Fibroblast of peridontal ligament (primary cell): ENCODE measurements around the gene VPS45.

Experiments used
- DNase-seq: peaks from one replicate; pipeline ENCODE4 v3.0.0-alpha.2; 2010; ENCODE audit errors: extremely low read depth

VPS45 gene

GRCh38 chr1:150073516-150073915 is 5.9 kb downstream of the VPS45 start:
- DNase-seq, result no peak

GRCh38 chr1:150076066-150076465 is 8.5 kb downstream of the VPS45 start:
- peak; percentile 23 for DNase-seq

- DNase-seq, result no peak
Observed at GRCh38 chr1:150076985-150077384, 9.4 kb downstream of the VPS45 start.

GRCh38 chr1:150080784-150081183 is 13.2 kb downstream of the VPS45 start:
- no peak for DNase-seq

GRCh38 chr1:150082494-150082893 is 14.9 kb downstream of the VPS45 start:
- DNase-seq, result no peak

GRCh38 chr1:150083907-150084306 is 16.3 kb downstream of the VPS45 start:
- DNase-seq, result no peak

GRCh38 chr1:150085406-150085805 is 17.8 kb downstream of the VPS45 start:
- no peak for DNase-seq

- no peak for DNase-seq
Observed at GRCh38 chr1:150087415-150087814, 19.8 kb downstream of the VPS45 start.

GRCh38 chr1:150089846-150090520 is 22.4 kb downstream of the VPS45 start:
- DNase-seq, result no peak

GRCh38 chr1:150092180-150092791 is 24.7 kb downstream of the VPS45 start:
- DNase-seq, result no peak

- DNase-seq, result no peak
Observed at GRCh38 chr1:150093805-150094204, 26.2 kb downstream of the VPS45 start.

GRCh38 chr1:150094734-150095265 is 27.2 kb downstream of the VPS45 start:
- no peak for DNase-seq

GRCh38 chr1:150102986-150103385 is 35.4 kb downstream of the VPS45 start:
- DNase-seq, result no peak

GRCh38 chr1:150106341-150106740 is 38.8 kb downstream of the VPS45 start:
- DNase-seq, result peak; percentile 58

GRCh38 chr1:150109586-150109985 is 42.0 kb downstream of the VPS45 start:
- no peak for DNase-seq

GRCh38 chr1:150110116-150110515 is 42.5 kb downstream of the VPS45 start:
- DNase-seq, result no peak

GRCh38 chr1:150111670-150112069 is 44.1 kb downstream of the VPS45 start:
- peak; percentile 11 for DNase-seq

GRCh38 chr1:150115121-150115520 is 47.5 kb downstream of the VPS45 start:
- no peak for DNase-seq

- DNase-seq, result no peak
Observed at GRCh38 chr1:150118716-150119115, 51.1 kb downstream of the VPS45 start.

GRCh38 chr1:150121236-150121862 is 53.8 kb downstream of the VPS45 start:
- DNase-seq, result peak; percentile 10

- no peak for DNase-seq
Observed at GRCh38 chr1:150126811-150127210, 59.2 kb downstream of the VPS45 start.

GRCh38 chr1:150127464-150127863 is 59.9 kb downstream of the VPS45 start:
- DNase-seq, result no peak

- DNase-seq, result no peak
Observed at GRCh38 chr1:150127868-150128267, 60.3 kb downstream of the VPS45 start.
